Stimulated activated CD8-positive, alpha-beta memory T cell treated with anti-CD3 and anti-CD28 coated beads, Interleukin-7, amount 100 ng/mL, for 1 hour (primary cell): ENCODE measurements around the gene CRISPLD2.

ENCODE experiments used
- DNase-seq, 2 donors: peaks; one replicate each; pipeline ENCODE4 v3.0.0-alpha.2; 2020; ENCODE audit warnings: low read depth in 2 of 2

The CRISPLD2 gene

GRCh38 chr16:84911486-84912216 lies 91.9 kb downstream of the CRISPLD2 start:
- DNase-seq = no peak

GRCh38 chr16:84913315-84913714 lies 93.5 kb downstream of the CRISPLD2 start:
- DNase-seq = no peak

- DNase-seq = no peak
These were observed 94.5 kb downstream of the CRISPLD2 start for GRCh38 chr16:84914273-84914672.

- no peak for DNase-seq
These were observed 96.4 kb downstream of the CRISPLD2 start for GRCh38 chr16:84916178-84916577.

GRCh38 chr16:84916850-84917249 lies 97.1 kb downstream of the CRISPLD2 start:
- no peak for DNase-seq

- DNase-seq = no peak
These were observed 97.7 kb downstream of the CRISPLD2 start for GRCh38 chr16:84917492-84917891.

DNA sequence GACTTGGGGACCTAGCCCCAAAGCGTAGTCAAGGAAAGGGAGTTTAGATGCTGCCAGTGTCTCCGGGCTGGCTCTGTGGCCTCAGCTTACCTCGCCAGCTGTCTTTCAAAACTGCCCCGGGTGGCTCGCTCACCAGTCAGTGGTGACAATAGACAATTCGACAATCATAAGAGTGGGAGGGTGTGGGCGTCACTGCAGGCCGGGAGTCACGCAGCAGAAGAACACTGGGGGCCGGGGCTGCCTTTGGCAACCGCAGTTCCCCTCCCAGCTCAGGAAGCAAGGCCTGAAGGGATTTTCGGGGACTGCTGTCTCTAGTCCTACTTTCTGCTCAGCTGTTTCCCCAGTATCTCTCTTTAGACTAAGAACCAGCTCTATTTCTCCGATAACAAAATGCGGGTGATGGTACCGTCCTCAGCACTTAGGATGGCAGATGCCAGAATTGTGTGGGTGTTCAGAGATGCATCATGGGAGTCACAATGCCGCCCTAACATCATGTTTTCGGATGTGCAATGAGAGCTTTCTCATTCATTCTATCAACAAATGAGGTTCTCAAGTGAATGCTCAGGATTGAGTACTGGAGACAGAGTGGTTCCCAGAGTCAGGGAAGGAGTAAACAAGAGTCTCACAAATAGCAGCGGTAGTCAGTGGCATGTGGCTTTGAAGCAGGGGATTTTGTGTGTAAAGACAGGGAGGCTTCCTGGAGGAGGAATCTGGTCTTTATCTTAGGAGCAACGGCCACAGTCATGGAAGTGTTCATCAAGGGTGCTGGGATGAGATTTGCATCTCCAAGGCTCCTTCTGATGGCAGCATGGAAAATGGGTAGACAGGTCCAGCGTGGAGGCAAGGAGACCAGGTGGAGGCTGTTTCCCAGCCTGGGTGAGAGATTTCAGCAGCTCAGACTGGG lies 98.5 kb downstream of the CRISPLD2 start:
- no peak for DNase-seq

GRCh38 chr16:84919269-84919668 lies 99.5 kb downstream of the CRISPLD2 start:
- no peak for DNase-seq

DNA sequence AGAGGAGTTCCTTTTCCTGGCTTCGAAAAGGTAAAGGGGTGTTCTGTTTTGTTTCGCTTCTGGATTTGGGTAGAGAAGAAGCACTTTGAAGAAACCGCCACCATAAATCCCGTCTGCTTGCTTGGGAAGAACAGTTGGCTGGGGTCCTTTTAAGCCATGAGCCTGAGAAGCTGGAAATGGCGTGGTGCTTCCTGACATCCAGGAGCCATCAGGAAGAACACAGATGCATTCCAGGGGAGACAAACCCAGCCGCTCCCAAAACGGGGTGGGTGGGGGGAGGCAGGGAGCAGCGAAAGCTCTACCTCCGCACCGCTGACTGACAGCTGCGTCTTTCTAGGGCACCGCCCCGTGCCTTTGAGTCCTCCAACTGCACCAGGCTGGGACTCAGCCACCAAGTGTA lies 99.9 kb downstream of the CRISPLD2 start:
- DNase-seq = no peak

GRCh38 chr16:84920333-84920732 lies 100.5 kb downstream of the CRISPLD2 start:
- no peak for DNase-seq

GRCh38 chr16:84922351-84923120 lies 102.8 kb downstream of the CRISPLD2 start:
- no peak for DNase-seq

DNA sequence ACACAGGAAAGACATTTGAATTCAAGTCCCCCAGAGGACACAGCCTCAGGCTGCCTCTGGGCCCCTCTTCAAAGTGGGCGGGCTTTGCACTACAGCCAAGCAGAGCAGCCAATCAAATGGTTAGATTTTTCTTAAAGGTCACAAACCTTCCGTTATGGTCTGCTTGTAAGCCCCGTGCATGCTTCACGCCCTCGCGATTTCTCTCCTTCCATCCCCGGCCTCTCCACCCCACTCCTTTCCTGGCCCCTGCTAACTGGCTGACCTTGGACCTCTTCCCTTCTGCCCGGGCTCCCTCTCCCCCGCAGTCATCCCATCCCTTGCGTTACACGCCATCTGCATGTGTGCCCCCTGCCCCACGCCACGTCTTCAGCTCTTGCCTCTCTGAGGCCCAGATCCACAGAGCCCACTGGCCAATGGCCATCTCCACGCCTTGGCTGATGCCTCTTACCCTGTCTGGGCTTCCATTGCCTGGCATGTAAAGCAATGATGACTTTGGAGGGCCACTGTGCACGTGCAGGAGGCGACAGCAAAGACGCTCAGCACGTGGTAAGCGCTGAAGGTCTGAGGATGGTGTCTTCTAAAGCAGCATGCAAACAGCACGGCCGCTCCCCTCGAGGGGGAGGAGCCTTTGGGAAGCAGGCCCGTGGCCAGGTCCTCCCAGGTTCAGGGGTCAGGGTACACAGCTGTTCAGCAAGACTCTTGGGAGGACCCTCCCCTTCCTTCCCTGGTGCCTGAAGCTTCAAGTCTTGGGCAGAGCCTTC lies 104.7 kb downstream of the CRISPLD2 start:
- DNase-seq = no peak

DNA sequence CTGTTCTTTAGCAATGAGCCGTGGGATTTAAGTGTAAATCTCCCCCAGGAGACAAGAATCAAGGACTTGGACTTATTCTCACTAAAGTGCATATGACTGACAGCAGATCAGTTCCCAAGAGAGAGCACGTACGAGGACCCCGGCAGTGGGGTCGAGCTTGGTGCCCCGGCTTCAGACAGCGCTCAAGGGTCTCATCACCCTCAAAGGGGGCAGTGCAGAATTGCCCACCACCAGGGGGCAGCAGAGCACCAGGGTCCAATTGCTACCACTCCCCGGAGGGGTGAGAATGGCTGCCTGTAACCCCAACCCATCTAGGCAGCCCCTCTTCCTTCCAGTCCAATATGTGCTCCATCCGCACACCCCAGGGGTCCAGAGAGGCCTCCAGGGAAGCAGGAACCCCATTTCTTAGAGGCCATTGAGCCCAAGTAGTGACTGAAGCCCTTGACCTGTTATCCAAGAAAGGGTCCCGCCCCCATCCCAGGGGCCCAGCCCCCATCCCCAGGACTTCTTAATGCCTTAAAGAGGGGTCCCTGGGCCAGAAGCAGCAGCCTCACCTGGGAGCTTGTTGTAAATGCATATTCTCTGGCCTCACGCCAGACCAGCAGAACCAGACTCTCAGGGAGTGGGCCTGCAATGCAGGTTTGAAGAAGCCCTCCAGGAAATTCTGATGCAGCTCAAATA lies 105.4 kb downstream of the CRISPLD2 start:
- DNase-seq = peak; percentile 14 to 41

DNA sequence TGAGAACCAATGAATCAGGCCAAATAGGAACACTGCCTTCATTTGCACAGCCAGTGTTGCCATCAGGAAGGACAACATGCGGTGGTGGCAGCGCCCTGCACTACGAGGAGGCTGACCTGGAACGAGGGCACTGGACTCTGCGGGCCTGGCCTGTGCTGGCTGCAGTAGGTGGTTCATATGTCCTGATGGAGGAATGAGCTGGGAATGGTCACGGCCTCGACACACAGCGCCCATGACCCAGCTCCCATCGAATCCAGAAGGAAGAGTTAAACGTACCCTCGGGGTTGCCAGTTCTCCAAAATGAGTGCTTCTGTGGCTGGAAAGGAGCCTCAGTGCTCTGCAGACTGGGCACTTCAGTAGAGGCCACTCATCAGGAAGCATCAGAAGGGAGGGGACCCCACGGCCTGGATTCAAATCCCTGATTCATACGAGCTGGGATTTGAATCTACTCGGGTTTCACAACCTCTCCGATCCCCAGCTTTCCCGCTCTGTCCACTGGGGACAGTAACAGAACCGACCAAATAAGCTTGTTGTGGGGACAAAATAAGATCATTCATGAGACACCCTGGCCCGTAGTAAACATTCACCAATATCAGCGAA lies 106.1 kb downstream of the CRISPLD2 start:
- DNase-seq = no peak

DNA sequence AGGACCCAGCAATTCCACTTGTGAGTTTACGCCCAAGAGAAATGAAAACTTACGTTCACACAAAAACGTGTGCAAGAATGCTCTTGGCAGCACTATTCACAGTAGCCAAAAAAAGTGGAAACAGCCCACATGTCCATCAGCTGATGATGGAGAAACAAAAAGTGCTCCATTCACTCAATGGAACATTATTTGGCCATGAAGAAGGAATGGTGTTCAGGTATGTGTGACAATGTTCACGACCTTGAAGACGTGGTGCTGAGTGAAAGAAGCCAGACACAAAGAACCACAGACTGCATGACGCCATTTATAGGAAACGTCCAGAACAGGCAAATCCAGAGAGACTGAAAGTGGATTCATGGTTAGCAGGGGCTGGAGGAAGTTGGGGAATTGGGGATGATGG lies 106.7 kb downstream of the CRISPLD2 start:
- DNase-seq = no peak

- no peak for DNase-seq
These were observed 108.1 kb downstream of the CRISPLD2 start for GRCh38 chr16:84927621-84928591.

- no peak for DNase-seq
These were observed 109.1 kb downstream of the CRISPLD2 start for GRCh38 chr16:84928679-84929420.
